22Rv1 (cell line): ENCODE data around the gene RING1.

Source experiments
- ZFX ChIP-seq: fragments of 450-650 bp; IDR thresholded peaks from 2 replicates; pipeline ENCODE4 v1.6.1; 2017; ENCODE audit warnings: antibody characterized with exemption, borderline replicate concordance
- TF ChIP-seq, protein P1 (sequence below): fragments of 450-650 bp; IDR thresholded peaks from 2 replicates; pipeline ENCODE4 v1.5.1; 2017; ENCODE audit warnings: mild to moderate bottlenecking

DNA sequence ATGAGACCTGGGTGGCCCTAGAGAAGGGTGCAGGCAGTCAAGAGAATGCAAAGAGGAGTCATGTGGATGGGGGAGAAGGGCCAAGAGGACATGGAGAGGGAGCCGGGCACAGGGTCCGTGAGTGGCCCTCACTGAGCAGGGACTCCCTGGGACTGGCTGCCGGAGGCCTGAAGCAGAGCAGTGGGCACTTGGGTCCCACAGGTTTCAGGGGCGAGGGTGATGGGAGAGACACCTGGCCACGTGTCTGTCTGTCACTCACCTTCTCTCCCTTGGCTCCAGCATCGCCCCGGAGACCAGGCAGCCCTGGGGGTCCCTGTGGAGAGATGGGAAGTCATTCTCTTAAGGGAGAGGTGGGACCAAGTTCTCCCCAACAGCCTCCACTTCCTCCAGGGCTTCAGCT is 41.5 kb upstream of the RING1 start:
- TF ChIP-seq, protein P1, sequence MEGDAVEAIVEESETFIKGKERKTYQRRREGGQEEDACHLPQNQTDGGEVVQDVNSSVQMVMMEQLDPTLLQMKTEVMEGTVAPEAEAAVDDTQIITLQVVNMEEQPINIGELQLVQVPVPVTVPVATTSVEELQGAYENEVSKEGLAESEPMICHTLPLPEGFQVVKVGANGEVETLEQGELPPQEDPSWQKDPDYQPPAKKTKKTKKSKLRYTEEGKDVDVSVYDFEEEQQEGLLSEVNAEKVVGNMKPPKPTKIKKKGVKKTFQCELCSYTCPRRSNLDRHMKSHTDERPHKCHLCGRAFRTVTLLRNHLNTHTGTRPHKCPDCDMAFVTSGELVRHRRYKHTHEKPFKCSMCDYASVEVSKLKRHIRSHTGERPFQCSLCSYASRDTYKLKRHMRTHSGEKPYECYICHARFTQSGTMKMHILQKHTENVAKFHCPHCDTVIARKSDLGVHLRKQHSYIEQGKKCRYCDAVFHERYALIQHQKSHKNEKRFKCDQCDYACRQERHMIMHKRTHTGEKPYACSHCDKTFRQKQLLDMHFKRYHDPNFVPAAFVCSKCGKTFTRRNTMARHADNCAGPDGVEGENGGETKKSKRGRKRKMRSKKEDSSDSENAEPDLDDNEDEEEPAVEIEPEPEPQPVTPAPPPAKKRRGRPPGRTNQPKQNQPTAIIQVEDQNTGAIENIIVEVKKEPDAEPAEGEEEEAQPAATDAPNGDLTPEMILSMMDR: no peak
- TF ChIP-seq ZFX: no peak
